Measurements from ENCODE around the gene SIM1.
A peak's percentile ranks its signal among the peaks of the same experiment; 100 is the strongest.

SIM1 gene

DNA sequence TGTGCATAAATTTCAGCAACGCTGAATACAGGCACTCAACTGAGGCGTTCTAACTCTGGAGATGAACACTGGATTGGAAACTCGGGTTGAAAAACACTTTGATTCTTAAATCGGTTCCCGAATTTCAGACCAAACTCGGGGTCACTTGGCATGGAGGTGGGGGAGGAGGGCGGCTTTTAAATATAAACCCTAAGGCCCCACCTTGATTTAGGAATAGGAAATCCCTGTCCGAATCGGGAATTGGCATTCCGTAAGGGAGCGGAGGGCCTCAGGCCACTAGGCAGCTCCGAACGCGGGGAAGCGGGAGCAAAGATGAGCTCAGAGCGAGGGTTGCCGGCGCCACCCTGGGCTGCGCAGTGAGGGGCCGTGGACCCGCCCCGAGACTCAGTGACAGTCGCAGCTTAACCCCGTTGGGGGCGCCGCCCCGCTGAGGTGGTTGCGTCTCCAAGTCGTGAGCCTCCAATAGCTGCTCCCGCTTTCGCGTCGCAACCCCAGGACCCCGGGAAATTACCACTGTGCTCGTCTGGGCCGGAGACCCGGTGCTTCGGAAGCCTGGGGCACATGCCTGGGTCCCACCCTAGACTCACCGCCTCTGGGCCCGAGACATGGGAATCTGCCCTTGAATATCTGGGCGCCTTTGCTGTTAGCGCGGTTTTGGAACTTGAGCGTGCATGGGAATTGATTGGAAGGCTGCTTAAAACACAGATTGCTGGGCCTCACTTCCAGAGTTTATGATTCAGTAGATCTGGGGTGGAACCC lies 4.6 kb upstream of the SIM1 start:
- no peak for DNase-seq

DNA sequence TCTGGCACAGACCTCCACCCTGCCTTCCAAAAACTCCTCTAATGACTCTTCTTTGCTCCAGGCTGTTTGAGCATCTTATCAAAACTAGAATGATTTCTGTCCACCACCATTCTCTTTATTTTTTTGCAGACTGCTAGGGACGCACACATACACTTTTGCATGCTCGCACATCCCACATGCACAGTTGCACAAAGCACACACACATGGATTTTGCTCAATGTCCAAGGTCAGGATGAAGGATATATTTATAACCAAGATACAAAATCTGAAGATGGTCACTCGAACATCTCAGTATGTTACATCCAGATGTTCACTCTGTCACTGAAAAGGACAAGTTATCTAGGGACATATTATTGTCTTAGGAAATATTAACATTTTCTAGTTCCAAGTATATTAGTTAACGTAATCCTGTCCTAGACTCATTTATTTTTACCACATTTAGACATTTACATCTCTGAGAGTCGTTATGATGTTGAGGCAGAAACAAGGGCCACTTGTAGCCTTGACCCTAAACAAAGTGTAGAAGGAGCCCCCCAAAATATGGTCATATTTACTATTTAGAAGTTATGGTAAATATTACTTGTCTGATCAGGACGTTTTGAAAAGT lies 3.4 kb upstream of the SIM1 start:
- DNase-seq = no peak

DNA sequence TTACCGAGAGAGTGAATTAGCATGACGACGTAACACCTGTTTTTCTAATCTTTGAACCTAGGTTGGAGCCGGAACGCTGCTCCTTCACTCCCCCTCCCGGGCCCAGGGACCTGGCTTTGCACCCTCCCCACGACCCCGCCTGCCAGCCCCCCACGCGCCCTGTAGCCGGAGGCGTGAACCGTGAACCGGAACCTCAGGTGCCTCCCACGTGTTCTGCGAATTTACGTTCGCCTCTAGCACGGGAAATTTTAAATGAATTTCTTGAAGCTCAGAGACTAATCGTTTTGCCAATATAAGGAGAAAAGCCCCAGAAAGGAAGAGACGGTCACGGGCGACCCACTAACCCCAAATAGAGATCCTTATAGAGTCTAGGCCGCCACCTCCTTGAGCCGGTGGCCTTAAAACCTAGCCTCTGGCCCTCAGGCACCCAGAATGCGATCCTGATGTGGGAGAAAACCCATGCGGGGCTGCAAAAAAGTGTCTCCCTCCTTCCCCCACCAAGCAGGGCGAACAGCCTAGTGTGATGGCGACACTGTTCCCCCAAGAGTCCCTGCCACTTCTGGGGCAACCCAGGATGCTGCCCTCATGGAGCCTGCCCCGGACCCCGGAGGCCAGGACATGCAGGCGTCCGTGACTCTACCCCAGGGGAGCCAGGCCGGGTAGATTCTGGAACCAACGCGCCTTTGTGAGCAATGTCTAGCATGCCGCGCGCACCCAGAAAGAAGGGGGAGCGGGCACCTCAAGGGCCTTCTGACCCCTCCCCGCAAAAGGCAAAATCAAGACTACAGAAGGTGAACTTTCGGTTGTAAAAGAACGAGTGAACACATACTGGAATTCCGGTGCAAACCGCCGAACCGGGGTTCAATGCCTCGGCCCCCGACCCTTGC lies 2.7 kb upstream of the SIM1 start:
- no peak for DNase-seq

DNA sequence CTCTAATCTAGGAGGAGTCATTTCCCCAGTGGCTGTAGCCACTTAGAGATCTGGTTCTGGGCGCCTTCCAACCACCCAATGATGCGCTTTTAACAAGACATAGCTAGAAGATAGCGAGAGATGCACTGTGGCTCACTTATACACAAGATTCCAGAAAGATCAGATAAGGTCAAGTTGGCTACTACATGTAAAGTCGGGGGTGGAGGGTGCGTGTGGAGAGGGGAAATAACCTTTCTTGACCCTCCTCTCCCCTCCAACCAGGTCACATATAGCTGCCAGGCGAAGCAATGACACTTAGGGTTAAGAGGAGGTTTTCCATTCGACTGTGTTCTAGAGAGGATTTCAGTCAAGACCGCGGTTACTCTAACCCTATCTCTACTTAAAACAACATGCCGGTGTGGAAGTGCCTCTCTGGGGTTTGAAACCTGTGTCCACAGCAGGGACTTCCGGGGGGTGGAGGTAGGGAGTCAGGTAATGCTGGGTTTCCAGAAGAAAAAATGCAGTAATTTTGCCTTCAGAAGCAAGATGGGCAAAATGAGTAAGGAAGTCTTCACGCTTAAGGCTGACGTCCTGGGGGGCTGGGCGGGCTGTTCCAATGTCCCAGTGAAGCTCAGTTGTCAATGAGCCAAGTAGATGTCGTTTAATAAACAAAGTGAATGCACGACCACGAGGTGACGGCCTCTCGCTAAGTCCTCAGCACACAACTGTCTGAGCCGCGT lies 1.8 kb upstream of the SIM1 start:
- no peak for DNase-seq

DNA sequence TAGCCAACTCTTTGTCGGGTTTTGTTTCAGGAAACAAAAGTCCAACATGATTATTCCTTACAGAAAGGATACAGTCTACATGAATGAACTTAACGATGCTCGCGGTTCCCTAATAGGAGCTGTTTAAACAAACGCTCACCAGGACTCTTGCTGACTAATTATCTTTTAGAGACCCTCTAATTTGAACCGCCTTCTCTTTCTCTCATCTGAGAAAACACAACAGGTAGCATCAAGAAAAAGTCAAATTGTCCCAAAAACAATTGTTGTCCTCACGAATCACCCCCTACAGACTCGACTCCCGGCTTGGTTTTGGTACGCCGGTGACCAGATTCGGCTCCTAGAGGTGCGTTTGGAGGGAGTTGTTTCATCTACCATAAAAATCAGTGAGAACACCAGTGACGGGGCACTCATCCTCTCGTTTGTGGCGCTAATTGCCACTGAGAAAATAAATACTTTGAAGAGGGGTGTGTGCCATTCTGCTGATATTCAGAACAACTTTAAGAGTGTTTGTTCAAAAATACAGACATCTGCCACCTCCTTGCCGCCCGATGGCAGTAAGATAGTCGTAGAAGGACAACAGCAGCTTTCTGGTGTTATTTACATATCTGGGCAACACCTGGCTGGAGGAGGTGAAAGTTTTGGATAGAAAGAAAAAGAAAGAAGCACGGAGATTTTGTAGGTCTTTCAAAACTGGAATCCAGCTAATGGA lies 1.1 kb upstream of the SIM1 start:
- no peak for DNase-seq

DNA sequence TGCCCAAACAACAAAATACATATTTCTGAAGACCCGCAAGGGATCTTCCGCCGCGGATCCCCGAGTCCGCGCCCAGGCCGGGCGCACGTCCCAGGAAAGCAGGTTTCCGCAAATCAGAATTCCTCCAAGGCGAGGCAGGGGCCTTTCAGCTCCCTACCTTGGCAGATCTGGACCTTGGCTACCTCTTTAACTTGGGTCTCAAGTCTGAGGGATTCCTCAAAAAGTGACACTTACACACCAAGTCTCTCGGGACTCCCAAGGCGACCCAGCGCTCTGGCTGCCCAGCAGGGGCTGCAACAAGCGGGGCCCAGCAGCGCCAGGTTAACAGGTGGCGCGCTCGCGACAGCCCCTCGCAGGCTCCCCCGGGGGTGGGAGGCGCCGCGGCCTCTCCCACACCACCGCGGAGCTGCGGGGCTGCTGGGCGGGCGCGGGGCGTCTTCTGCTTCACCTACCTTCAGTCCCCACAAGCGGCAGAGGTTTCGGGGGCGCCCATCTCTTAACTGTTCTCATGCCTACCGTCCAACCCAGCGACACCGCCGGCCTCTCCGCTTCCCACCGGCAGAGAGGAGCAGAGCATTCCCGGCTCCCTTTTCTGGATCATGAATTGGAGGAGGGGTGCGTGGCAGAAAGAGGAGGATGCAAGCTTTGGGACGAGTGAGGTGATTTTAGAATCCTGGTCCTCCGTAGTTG lies 414 bp downstream of the SIM1 start:
- DNase-seq = peak; percentile 35

DNA sequence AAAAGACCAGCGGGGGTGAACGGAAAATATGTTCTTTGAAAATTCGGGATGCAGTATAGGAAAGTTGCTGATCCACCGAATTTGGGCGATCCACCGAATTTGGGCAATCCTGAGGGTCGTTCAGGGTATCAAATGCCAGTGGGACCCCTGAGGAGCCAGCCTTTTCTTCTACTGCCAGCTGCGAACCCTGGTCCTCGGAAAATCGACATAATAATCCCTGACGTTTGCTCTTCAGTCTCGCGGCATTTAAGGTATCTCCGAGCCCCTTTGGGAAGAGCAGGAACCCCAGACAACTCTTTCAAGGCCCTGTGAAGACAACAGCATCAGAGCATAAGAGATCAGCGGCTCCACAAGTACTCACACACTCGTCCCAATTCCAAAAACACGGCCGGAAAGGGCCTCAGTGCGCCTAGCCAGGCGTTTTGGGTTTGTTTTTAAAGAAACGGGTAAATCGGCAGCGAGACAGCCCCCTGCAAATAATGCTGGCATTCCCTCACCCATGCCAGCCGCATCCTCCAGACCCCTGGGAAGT lies 1.0 kb downstream of the SIM1 start:
- peak; percentile 24 for DNase-seq

DNA sequence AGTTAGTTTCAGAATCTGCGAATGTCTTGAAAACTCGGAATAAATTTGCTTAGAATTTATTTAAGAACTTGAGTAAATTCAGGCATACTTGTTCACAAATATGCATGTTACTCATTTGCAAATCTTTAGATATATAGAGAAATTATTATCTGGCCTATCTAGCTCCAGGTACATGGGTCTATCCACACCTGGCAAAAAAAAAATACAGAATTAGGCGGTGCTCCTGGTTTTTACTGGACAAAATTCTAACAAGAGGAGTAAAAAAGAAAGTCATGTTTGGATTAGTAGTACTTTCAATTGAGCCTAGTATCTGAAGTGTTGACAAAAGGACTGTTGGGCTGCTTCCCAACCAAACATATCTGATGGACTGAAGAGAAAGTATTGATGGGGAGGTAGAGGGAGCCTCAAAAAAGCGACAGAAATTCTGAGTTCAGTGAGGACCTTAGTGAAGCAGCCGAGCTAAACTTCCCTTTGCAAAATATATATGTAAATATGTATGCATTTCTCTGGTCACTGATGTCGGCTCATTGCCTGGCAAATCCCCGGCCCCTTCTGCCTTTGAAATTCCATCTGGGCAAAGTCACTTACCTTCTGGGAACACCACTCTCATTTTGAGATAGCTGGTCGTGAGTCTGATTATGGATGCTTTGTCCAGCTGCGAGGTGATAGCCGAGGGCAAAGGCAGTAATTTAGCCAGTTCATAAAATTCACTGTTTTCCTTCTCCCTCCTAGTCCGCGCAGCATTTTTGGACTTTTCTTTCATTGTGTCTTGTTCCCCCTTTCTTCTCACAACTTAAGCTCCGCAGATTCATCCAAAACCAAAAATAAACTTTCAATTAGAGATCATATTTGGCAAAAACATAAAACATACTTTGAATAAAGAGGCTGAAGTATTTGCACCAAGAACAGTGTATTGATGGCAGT lies 1.8 kb downstream of the SIM1 start:
- peak; percentile 31 for DNase-seq

DNA sequence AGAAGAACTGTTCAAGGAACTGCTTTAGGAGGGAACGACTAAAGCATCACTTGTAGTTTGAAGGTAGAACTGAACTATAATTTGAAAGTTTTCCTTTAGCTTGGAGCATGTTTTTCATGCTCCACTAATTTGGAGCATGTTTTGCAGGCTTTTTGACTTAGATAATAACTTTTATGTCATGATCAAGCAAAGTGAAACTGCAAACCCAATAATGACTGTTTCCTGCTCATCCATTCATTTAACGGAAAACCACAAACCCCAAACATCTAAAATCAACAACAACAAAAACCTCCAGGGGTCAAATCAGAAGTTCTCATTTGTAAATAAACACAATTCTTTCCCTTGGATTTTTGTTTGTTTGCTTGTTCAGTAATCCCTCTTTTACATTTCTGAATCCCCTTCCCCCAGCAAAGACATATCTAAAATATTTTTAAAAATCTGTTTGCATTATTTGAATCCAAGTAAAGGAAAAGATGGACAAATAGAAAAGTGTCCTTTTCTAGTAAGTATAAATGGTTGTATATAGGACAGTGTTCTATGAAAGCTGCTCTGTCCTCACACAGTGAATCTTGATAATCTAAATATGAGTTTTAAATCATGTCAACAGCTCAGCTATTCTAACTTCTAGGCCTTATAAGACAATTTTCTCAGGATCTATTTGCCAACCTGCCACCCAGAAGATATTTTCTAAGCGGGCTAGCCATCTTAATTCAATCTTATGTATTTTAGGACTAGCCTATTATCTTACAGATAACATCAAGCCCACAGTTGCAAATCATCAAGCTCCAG lies 2.6 kb downstream of the SIM1 start:
- DNase-seq = no peak

DNA sequence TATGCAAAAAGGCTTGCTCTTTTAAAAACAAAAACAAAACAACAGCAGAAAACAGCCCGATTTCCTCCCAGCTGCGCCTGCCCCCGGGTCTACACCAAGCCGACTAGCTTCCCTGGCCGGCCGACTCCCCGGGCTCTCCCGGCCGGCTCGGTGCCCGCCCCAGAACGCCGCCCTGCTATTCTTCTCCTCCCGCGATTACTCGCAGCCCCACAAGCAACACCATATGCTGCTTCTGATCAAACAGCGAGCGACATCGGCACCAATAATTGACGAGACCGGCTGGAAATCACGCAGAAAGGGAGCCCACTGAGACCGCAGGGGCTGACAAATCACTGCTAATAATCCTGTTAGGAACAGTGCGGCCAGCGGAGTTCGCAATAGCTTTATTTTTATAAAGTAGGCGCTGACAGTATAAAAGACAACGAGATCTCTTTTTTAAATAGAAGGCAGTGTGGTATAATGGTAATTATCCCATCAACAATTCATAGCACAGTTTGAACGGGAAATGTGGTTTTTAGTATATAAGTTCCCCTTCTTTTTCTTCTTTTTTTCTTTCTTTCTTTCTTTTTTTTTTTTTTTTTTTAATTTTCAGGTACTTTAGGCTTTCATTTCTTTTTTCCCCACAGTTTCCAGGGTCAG lies 3.3 kb downstream of the SIM1 start:
- peak; percentile 61 for DNase-seq

DNA sequence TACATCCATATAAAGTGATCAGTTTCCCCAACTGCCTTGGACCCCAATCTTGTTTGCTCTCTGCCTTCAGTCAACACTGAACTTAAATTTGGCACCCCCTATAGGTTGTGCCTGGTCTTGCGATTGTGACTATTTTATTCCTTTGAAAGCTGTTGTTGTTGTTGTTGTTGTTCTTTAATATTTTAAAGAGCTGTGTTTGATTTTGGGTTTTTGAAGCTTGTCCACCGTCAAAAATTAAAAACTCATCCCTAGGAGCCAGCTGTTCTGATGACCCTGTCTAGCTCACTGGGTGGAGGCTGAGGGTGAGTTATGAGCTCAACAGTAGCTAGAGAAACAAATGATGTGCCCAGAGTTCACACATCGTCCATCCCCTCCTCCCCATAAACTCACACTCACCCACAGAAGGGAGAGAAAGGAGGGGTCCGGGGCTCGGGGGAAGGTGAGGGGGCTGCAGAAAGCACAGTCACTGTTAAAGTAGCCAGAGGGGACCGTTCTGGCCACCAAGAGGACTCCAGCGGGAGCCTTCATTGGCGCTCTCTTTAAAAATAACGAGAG lies 4.0 kb downstream of the SIM1 start:
- DNase-seq = peak; percentile 27

DNA sequence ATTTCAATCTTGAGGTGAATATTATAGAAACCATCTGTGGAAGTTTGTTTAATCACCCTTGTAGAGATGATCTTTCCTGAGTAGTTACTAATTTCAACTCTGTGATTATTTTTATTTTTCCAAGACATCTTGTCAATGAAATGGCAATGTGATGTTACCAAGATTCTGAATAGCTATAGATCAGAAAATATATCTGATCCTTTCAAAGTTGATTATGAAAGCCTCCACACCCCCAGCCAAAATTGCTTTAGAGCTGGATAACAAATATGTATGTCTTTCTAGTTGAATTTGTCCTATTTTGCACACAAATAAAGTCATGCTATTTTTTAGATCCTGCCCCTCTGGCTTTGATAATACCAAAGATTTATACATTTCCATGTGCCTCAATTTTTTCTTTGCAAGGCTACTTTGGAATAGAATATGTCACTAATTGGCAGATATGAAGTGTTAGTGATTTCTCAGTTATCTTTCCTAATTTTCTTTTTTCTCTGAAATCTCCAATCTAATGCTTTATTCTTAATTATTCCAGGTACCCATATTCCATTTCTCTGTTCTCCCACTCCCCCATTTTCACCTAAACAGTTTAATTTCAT lies 5.0 kb downstream of the SIM1 start:
- no peak for DNase-seq

DNA sequence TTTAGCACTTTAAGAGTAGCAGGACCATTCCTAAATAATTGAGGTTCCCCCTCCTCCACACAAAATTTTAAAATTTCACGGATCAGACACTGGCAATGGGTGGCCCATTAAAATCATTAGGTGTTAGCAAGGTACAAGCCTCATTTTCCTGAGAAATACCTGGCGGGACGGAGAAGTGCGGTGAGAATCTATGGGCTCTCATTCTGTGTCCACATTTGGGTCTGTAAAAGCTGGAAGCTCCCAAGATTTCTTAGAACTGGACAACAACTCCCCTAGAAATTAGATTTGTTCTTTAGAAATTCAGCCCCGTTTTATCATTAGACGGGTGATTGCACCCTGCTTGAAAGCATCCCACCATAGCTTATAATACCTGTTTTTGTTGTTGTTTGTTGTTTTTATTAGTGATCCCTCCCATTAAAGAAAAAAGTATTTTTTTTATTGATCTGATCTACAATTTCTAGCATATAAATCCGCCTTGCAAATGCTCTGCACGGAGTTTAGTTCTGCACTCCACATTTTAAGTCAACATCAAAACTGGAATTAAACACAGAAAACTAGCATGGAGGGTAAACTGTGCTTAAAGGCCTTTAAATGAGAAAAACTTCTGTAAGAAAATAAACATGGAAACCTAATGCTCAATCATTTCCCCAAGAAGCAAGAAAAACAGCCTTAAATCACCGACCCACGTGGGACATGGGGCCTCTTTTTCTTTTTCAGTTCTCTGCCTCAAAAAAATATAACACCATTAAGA lies 5.7 kb downstream of the SIM1 start:
- DNase-seq = no peak

DNA sequence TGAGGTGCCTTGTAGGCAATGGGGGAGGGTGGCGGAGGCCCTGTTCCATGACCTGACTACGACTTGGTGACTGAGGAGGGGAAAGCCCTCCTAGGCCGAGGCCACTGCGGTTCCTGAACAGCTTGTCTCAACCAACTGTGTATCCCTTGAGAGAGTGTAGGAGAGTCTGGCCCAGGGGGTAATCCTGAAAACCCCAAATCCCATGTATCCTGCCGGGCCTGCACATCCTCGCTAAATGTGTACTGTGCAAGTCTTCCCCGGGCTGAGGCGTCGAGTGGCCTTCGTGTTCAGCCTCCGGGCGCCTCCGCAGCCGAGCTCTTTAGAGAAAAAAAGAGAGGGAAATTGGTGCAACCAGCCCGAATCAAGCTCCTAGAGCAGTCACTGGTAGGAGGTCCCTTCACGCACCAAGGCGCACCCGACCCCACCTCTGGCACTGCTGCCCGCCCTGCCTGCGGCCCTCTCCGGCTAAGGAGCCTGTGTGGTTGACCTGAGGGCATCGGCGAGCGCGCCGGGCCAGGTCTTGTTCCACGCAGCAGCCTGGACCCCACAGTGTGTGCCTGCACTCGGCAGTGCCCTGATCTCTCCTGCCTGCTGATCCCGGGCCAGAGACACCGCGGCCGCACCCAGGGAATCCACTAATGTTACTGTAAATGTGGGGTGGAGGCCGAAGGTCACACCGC lies 7.3 kb downstream of the SIM1 start:
- DNase-seq = peak; percentile 23

DNA sequence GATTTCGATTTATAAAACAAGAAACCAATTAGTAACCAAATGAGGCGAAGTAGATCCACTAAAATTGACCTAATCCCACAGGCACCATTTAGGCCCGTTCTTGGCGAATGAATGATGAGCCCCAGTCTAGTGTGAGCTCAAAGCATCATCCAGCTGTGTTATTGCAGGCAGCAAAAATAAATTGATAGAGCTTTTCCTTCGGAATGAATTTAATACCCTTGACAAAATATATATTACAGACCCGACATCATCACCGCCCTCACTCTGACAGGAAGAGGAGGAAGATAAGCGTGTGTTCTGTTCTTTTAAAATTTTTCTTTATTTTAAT lies 7.8 kb downstream of the SIM1 start:
- DNase-seq = peak; percentile 30

DNA sequence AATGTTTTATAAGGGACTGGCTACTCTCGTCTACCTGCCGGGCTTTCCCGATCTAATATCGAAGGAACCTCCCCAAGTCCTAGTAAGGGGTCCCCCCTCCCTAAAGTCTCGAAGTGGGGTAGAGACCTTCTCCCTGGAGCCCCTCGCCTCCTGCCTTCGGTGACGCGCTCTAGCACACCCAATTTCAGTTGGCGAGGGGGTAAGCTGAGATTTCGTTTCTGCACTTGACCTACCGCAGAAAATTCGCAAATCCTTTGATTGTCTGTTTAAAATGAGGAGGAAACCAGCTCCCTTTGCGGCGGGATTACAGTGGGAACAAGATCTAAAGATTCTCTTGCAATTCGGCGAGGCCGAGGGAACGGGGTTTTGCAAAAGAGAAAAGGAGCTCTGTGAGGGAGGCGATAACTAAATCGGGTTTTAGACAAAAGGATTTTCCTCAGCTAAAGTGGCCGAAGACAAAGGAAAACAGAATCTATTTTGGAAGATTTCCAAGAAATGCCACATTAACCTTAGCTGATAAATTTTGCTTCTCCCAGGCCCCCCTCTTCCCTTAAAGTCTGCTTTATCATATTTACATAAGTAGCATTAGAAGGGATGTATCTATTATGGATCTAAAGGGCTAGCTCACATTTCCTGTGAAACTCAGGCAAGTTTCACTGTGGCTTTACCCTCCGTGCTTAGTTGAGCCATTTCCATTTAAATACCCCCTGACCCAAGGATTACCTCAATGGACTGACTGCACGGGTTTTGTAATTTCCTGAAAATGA lies 8.4 kb downstream of the SIM1 start:
- DNase-seq = peak; percentile 36

All from right hindlimb (tissue), 1 donor.